Upper lobe of left lung (tissue), 6 donors: ENCODE results near the gene NOB1. TPM values are rescaled to one million over a fixed set of nuclear protein-coding genes. Genes with fewer than 3 reads are reported as not detected.
"Not testable (repeated sequence)": the region's sequence is repeated elsewhere in the genome, so short reads cannot be mapped to it uniquely, and the experiment has no call there.

Source experiments
- ATAC-seq, 2 donors: fragments of 200-7000 bp; cut with Tn5 transposase; one replicate each; pipeline ENCODE4 v1.9.1; 2022; ENCODE audit warnings: mild to moderate bottlenecking in 2 of 2, moderate library complexity in 2 of 2; ENCODE audit not compliant: low FRiP score in 2 of 2
- DNase-seq, 2 donors: peaks; one replicate each; pipeline ENCODE4 v3.0.0-alpha.2; 2019 to 2020
- H3K27ac ChIP-seq, 4 donors: fragments of 200-600 bp; sonication (generic); one replicate each; pipeline ENCODE4 v1.5.1; 2016 to 2019
- H3K27me3 ChIP-seq, 4 donors: fragments of 200-600 bp; sonication (generic); one replicate each; pipeline ENCODE4 v1.5.1; 2017 to 2019
- H3K36me3 ChIP-seq, 4 donors: fragments of 200-600 bp; sonication (generic); one replicate each; pipeline ENCODE4 v1.5.1; 2016 to 2019
- H3K4me1 ChIP-seq, 4 donors: fragments of 200-600 bp; sonication (generic); one replicate each; pipeline ENCODE4 v1.5.1; 2018 to 2019
- H3K4me3 ChIP-seq, 4 donors: fragments of 200-600 bp; sonication (generic); one replicate each; pipeline ENCODE4 v1.5.1; 2017 to 2019; ENCODE audit warnings: mild to moderate bottlenecking in 2 of 4, moderate library complexity in 1 of 4
- H3K9me3 ChIP-seq, 4 donors: fragments of 200-600 bp; sonication (generic); one replicate each; pipeline ENCODE4 v1.5.1; 2018 to 2019
- EP300 ChIP-seq, 4 donors: sonication (generic); formaldehyde crosslinking; IDR thresholded peaks; one replicate each; pipeline ENCODE4 v1.5.1; 2017; ENCODE audit warnings: antibody characterized with exemption in 4 of 4, control low read depth in 2 of 4
- POLR2A ChIP-seq, 4 donors: fragments of 450-650 bp; IDR thresholded peaks; one replicate each; pipeline ENCODE4 v1.5.1; 2016 to 2017; ENCODE audit warnings: antibody characterized with exemption in 4 of 4, mild to moderate bottlenecking in 2 of 4
- POLR2AphosphoS5 ChIP-seq, 2 donors: sonication (generic); formaldehyde crosslinking; IDR thresholded peaks; one replicate each; pipeline ENCODE4 v1.5.1; 2017; ENCODE audit warnings: antibody characterized with exemption in 2 of 2
- WGBS, 2 donors: methylation state at CpG; one replicate each; pipeline ENCODE4 v1.1.5; 2017 to 2018; 5-methylcytosine and 5-hydroxymethylcytosine counted together
- total RNA-seq, 6 donors: library from RNA; depleted of rRNA in 4 of 6; stranded (reverse); fragments of >200 nt in 4 of 6; gene quantifications; one replicate each; pipeline versions ENCODE4 v1.1.0 to v1.2.1, GENCODE V29; 2016 to 2021
- TF ChIP-seq, protein P1 (sequence below), 6 experiments: fragments of 450-650 bp in 4 of 6; fragments of 200-600 bp in 2 of 6; sonication (generic) in 2 of 6; IDR thresholded peaks; one replicate each; pipeline ENCODE4 v1.5.1; 2016 to 2019; ENCODE audit warnings: antibody characterized with exemption in 6 of 6
- donor health status: DM: no; HTN: no; CAD: no; lungs with moderate emphysema.
- donor health status: DM: no; HTN: yes; CAD: no; lungs with severe emphysema.

Gene NOB1
- total RNA-seq, 6 donors from 2014 or later = 24.1 to 38.2 (median 34.3) TPM

- DNase-seq = peak in 1 of 2 donors; percentile 54
- Histone ChIP-seq H3K36me3 (peaks cover 22 to 99% (median 81%) of the 10 kb centered on the region in 4 donors), H3K27ac (no peak overlapping the region), H3K4me3 (no peak overlapping the region), H3K27me3 (no peaks in the 10 kb centered on the region), H3K9me3 (no peaks in the 10 kb centered on the region), H3K4me1 (peaks cover 5 to 16% (median 9%) of the 10 kb centered on the region in 4 donors)
- no peak for TF ChIP-seq POLR2A (IDR thresholded peaks at IDR 0.05)
- no peak for TF ChIP-seq POLR2AphosphoS5 (IDR thresholded peaks at IDR 0.05)
- no peak for TF ChIP-seq EP300 (IDR thresholded peaks at IDR 0.05)
- TF ChIP-seq, protein P1, sequence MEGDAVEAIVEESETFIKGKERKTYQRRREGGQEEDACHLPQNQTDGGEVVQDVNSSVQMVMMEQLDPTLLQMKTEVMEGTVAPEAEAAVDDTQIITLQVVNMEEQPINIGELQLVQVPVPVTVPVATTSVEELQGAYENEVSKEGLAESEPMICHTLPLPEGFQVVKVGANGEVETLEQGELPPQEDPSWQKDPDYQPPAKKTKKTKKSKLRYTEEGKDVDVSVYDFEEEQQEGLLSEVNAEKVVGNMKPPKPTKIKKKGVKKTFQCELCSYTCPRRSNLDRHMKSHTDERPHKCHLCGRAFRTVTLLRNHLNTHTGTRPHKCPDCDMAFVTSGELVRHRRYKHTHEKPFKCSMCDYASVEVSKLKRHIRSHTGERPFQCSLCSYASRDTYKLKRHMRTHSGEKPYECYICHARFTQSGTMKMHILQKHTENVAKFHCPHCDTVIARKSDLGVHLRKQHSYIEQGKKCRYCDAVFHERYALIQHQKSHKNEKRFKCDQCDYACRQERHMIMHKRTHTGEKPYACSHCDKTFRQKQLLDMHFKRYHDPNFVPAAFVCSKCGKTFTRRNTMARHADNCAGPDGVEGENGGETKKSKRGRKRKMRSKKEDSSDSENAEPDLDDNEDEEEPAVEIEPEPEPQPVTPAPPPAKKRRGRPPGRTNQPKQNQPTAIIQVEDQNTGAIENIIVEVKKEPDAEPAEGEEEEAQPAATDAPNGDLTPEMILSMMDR (IDR thresholded peaks at IDR 0.05) = no peak
- no peak for ATAC-seq
- 94 to 97% methylated on average over 35 of the region's 35 CpGs for WGBS, 2 donors
Observed at GRCh38 chr16:69744363-69745231, 10.1 kb downstream of the NOB1 start.

- ATAC-seq (no peak), DNase-seq (peak; percentile 75 to 80)
- Histone ChIP-seq H3K36me3 (peaks cover 0 to 76% (median 59%) of the 10 kb centered on the region in 4 donors), H3K27me3 (no peaks in the 10 kb centered on the region), H3K27ac (peak overlapping the region in 1 of 4 donors; percentile 36), H3K4me1 (peaks cover 5 to 16% (median 9%) of the 10 kb centered on the region in 4 donors), H3K9me3 (no peaks in the 10 kb centered on the region), H3K4me3 (no peak overlapping the region)
- WGBS, 2 donors = 79 to 84% methylated on average over 40 to 41 of the region's 41 CpGs
- TF ChIP-seq POLR2A (IDR thresholded peaks at IDR 0.05) = no peak
Observed at GRCh38 chr16:69741951-69742904, 12.5 kb downstream of the NOB1 start.

DNA sequence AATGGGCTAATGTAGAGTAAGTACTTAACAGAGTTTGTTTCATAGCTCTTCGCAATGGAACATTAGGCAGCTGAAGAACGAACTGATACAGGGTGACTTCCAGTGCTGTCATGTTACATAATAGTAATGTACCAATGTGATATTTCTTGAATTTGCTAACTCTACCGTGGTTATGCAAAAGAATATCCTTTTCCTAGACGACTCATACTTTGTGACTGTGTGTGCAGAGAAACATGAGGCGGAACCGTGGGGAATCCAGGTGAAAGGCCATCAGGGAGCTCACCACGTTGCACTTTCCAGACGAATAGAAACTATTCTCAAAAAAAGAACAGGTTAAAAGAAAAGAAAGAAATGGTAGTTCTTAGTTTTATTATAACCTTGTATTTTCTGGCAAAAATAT, 13.2 kb downstream of the NOB1 start:
- ATAC-seq (no peak), DNase-seq (no peak)
- H3K36me3 ChIP-seq = peaks cover 0 to 69% (median 54%) of the 10 kb centered on the region in 4 donors
- H3K4me3 ChIP-seq = no peak overlapping the region
- no peaks in the 10 kb centered on the region for H3K27me3 ChIP-seq
- H3K27ac ChIP-seq = peak overlapping the region in 2 of 4 donors; percentile 36 to 42
- no peak for TF ChIP-seq POLR2A (IDR thresholded peaks at IDR 0.05)
- no peak for TF ChIP-seq EP300 (IDR thresholded peaks at IDR 0.05)
- TF ChIP-seq, protein P1 (IDR thresholded peaks at IDR 0.05) = no peak
- no peak for TF ChIP-seq POLR2AphosphoS5 (IDR thresholded peaks at IDR 0.05)
- 62 to 67% methylated on average over 8 of the region's 8 CpGs for WGBS, 2 donors
- H3K9me3 ChIP-seq = no peaks in the 10 kb centered on the region
- peaks cover 5 to 16% (median 9%) of the 10 kb centered on the region in 4 donors for H3K4me1 ChIP-seq

DNA sequence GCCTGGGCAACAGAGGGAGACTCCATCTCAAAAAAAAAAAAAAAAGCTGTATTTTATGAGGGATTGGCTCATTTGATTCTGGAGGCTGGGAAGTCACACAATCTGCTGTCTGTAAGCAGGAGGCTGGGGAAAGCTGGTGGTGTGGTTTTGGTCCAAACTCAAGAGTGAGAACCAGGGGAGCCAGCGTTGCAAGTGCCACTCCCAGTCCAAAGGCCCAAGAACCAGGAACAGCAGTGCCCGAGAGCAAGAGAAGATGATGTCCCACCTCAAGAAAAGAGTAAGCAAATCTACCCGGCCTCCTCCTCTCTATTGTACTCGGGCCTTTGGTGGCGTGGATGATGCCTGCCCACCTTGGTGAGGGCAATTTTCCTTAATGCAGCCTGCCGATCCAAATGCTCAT, 22.6 kb downstream of the NOB1 start:
- DNase-seq (no peak), ATAC-seq (no peak)
- Histone ChIP-seq H3K4me3 (no peak overlapping the region), H3K27ac (no peak overlapping the region), H3K36me3 (no peaks in the 10 kb centered on the region), H3K27me3 (no peaks in the 10 kb centered on the region), H3K9me3 (no peaks in the 10 kb centered on the region), H3K4me1 (peaks cover 10 to 16% (median 10%) of the 10 kb centered on the region in 4 donors)
- TF ChIP-seq, protein P1 (IDR thresholded peaks at IDR 0.05) = no peak
- WGBS, 2 donors = 94 to 99% methylated on average over 6 of the region's 6 CpGs

DNA sequence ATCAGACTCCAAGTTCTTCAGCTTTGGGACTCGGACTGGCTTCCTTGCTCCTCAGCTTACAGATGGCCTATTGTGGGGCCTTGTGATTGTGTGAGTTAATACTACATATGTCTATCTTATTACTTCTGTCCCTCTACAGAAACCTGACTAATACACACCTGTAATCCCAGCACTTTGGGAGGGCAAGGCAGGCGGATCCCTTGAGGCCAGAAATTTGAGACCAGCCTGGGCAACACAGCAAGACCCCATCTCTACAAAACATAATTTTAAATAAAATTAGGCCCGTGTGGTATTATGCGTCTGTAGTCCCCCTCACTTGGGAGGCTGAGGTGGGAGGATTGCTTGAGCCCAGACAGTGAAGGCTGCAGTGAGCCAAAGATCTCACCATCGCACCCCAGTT, 23.4 kb downstream of the NOB1 start:
- H3K27ac ChIP-seq, DNase-seq, H3K36me3 ChIP-seq, H3K9me3 ChIP-seq, H3K27me3 ChIP-seq, ATAC-seq, H3K4me3 ChIP-seq: not testable (repeated sequence)
- 90 to 94% methylated on average over 5 of the region's 5 CpGs for WGBS, 2 donors
- H3K4me1 ChIP-seq = peaks cover 13 to 24% (median 17%) of the 10 kb centered on the region in 4 donors

DNA sequence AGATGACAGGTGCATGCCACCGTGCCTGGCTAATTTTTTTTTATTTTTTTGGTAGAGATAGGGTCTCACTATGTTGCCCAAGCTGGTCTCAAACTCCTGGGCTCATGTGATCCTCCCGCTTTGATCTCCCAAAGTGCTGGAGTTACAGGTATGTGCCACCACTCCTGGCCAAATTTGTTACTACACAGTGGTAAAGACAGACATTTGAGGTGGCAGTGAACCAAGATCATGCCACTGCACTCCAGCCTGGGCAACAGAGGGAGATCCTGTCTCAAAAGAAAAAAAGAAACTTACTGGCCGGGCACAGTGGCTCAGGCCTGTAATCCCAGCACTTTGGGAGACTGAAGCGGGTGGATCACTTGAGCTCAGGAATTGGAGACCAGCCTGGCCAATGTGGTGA, 25.7 kb downstream of the NOB1 start:
- ATAC-seq, H3K9me3 ChIP-seq, H3K4me3 ChIP-seq, H3K27ac ChIP-seq, DNase-seq, H3K36me3 ChIP-seq, H3K27me3 ChIP-seq: not testable (repeated sequence)
- 80 to 94% methylated on average over 4 of the region's 4 CpGs for WGBS, 2 donors
- H3K4me1 ChIP-seq = peaks cover 13 to 41% (median 22%) of the 10 kb centered on the region in 4 donors
